ENCODE measurements around the gene CDC34.

Gene CDC34, protein sequence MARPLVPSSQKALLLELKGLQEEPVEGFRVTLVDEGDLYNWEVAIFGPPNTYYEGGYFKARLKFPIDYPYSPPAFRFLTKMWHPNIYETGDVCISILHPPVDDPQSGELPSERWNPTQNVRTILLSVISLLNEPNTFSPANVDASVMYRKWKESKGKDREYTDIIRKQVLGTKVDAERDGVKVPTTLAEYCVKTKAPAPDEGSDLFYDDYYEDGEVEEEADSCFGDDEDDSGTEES

DNA sequence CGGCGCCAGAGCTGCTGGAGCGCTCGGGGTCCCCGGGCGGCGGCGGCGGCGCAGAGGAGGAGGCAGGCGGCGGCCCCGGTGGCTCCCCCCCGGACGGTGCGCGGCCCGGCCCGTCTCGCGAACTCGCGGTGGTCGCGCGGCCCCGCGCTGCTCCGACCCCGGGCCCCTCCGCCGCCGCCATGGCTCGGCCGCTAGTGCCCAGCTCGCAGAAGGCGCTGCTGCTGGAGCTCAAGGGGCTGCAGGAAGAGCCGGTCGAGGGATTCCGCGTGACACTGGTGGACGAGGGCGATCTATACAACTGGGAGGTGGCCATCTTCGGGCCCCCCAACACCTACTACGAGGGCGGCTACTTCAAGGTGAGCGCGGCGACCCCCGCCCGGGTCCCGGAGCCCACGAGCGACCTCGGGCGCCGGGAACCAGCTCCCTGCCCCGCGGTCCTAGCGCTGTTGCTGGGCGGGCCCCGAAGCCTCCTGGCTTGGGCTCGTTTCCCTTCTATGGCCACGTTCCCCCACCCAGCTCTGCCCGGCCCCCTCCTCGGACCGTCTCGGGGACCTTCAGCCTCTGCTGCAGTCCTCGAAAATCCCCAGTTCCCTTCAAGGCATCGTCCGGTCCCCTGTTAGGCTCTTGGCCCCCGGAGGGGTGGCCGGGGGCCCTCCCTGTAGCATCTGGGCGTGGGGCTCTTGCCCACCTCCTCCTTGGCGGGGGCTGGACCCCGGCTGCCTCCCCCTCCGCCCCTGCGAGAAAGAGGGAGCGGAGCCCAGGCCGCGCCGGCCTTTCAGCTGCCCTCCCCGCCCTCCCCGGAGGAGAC lies at the start of gene CDC34:
CDC34 (plus strand) TSS at position 8 of the 808 bp plus-strand sequence; CDS start at position 180, 172 bp downstream.
- DNase-seq = no peak

GRCh38 chr19:482186-483041 lies 49.1 kb upstream of the CDC34 start:
- DNase-seq = no peak

GRCh38 chr19:483332-484072 lies 48.1 kb upstream of the CDC34 start:
- no peak for DNase-seq

GRCh38 chr19:484494-484893 lies 47.1 kb upstream of the CDC34 start:
- DNase-seq = no peak

- no peak for DNase-seq
These were observed 46.5 kb upstream of the CDC34 start for GRCh38 chr19:485077-485476.

DNA sequence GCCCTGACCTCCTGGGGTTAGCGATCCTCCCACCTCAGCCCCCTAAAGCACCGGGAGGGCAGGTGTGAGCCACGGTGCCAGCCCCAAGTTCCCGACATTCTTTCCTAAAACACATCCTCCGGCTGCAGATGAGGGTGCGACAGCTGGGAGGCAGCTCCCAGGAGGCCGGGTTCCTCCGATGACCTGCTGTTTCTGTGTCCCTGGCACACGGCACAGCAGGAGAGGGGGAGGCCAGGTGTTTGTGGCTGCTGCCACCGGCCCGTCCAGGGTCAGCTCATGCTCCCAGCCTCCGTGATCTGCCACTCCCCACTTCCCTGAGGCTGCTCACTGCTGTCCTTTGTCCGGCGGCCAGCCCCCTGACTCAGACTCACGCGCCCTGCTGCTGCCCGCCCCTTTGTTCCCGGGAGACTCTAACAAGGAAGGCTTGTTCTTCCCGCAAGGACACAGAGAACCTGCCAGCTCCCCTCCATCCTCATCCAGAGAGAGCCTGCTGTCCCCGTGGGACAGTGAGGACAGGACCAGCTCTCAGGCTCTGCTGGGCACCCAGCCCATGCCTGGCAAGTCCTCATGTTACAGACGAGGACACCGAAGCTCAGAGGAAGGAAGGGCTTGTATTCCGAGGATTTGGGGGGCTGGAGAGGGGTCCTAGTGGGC lies 45.9 kb upstream of the CDC34 start:
- no peak for DNase-seq

DNA sequence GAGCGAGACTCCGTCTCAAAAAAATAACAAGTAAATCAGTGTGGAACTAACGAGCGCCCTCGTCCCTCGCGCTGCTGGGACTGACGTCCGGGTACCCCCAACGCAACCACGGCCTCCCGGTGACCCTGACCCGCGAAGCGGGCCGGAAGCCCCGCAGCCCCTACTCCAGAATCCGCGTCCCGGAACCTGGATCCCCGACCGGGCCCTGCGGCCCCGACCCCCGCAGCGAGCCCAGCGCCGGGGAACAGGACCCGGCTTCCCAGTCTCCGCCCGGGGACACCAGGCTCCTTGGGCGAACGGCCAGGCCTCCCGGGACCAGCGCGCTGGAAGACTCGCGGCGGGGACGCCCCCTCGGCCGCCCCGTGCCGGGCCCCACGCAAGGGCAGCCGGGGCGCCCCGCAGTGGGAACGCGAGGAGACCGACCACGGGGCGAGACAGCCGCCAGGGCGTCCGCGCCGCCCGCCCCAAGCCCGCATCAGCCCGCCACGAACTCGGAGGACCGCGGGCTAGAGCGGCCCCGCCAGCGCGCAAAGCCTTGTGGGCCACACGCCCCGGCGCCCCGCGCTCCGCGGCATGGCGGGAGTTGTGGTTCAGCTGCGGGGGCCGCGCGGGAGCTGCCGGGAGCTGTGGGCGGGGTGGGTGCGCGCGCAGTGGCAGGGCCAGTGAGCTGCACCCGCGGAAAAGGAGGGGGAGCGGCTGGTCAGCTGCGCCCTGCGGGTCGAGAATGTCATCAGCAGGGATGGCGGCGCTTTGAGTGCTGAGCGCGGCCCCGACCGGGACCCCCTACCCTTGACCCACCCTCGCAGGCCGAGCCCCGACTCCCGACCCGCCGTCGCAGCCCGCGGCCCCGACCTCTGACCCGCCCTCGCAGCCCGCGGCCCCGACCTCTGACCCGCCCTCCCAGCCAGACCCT lies 42.8 kb upstream of the CDC34 start:
- peak; percentile 90 to 94 for DNase-seq

GRCh38 chr19:489418-490196 lies 42.0 kb upstream of the CDC34 start:
- no peak for DNase-seq

DNA sequence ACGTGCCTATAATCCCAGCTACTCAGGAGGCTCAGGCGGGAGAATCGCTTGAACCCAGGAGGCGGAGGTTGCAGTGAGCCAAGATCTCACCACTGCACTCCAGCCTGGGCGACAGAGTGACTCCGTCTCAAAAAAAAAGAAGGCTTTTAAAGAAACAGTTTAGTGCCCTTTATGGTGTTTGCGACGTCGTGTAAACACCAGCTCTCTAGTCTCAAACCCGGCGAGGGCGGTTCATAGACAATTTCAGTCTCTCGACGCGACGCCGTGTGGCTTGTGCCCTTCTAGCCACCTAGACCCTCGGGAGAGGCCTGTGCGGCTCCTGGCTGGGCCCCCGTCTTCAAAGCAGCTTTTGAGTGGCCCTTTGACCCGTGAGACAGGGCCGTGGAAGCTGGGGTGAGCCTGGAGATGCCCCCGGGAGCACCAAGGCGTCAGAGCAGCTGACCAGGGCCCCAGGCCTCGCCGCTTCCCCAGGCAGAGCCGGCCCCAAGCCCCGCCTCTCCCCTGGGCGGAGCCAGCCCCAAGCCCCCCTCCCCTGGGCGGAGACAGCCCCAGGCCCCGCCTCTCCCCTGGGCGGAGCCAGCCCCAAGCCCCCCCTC lies 40.3 kb upstream of the CDC34 start:
- DNase-seq = no peak

DNA sequence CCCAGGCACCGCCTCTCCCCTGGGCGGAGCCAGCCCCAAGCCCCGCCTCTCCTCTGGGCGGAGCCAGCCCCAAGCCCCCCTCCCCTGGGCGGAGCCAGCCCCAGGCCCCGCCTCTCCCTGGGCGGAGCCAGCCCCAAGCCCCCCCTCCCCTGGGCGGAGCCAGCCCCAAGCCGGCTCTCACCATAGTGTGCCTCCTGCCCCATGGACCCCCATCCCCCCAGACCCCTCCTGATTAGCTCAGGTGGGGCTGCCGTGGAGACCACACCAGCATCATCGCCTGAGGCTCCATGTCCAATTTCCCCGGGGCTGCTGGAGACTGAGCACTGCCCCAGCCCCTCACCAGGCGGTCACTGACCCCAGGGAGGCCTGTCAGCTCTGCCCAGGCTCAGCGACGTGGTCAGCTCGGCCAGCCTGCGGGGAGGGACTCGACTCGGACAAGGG lies 39.4 kb upstream of the CDC34 start:
- DNase-seq = no peak

DNA sequence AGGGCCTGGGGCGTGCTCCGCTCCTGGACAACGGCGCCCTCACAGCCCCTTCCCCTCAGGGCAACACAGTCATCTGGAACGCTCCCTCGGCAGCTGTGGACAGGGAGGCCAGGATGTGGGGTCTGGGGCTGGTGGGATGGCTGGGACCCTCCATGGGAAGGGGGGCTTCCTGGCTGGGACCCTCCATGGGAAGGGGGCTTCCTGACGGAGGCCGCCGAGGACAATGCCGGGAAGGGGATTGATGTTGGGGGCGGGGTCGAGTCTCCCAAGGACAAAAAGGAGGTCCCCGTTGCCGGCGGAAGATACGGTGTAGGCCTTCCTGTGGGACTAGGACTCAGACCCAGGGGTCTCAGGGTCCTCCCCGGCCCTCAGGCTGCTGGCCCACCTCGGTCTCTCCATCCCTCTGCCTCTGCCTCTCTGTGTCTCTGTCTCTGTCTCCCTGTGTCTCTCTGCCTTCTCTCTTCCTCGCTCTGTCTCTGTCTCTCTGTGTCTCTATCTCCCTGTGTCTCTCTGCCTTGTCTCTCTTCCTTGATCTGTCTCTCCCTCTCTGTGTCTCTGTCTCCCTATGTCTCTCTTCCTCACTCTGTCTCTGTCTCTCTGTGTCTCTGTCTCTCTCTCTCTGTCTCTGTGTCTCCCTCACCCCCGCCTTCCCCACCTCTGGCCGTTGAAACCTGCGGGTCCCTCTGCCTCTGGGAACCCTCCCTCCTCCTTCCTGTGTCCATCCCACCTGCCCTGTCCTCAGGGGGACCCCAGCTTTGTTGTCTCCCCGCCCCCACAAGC lies 38.0 kb upstream of the CDC34 start:
- DNase-seq = no peak

- DNase-seq = no peak
These were observed 37.1 kb upstream of the CDC34 start for GRCh38 chr19:494171-495080.

DNA sequence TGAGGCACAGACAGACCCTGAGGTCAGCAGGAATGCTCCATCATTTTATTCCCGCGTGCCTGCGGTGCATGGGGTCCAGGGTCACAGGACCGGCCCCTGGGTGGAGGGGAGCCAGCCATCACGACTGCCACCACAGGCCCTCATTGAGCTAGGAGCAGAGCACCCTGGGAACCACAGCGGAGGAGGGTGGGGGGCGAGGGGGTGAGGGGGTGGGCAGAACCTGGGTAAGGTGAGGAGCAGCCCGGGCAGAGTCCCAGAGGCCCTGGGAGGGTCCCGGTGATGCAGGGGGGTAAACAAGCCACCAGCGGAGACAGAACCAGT lies 36.5 kb upstream of the CDC34 start:
- DNase-seq = no peak

- peak; percentile 39 to 51 for DNase-seq
These were observed 36.0 kb upstream of the CDC34 start for GRCh38 chr19:495402-496111.

GRCh38 chr19:496112-496665 lies 35.4 kb upstream of the CDC34 start, which contains the start of gene MADCAM1:
TSS of gene MADCAM1 (plus strand) at chr19:496486. CDS start at chr19:496500, 14 bp downstream.
- DNase-seq = no peak

- DNase-seq = no peak
These were observed 34.6 kb upstream of the CDC34 start for GRCh38 chr19:496986-497385.

GRCh38 chr19:497491-497868 lies 34.1 kb upstream of the CDC34 start:
- DNase-seq = no peak

All from CD4-positive, alpha-beta T cell treated with Interleukin-4 for 1 hour (primary cell).